WTC11 (cell line): ENCODE measurements around the gene SYCE1L. TPM values are rescaled to one million over a fixed set of nuclear protein-coding genes. Genes with fewer than 3 reads are reported as not detected.
A peak's percentile ranks its signal among the peaks of the same experiment; 100 is the strongest.

Source experiments
- ATAC-seq: fragments of 200-7000 bp; cut with Tn5 transposase; 2 replicates; pipeline ENCODE4 v1.10.0; 2021; ENCODE audit warnings: mild to moderate bottlenecking, moderate library complexity
- CTCF ChIA-PET: fragments of 300-600 bp; sonication (Branson Sonifier 250); formaldehyde crosslinking; loops from one replicate; lab custom pipeline; 2021; ENCODE audit warnings: antibody characterized with exemption; lab: Charles Lee
- POLR2A ChIA-PET: fragments of 350-600 bp; sonication (Branson Sonifier 250); formaldehyde crosslinking; loops from one replicate; lab custom pipeline; 2021; ENCODE audit warnings: antibody characterized with exemption; lab: Charles Lee
- DNase-seq: peaks from one replicate; pipeline ENCODE4 v3.0.0; 2021; ENCODE audit warnings: low spot score
- H3K27ac Mint-ChIP-seq: 2 replicates; pipeline ENCODE4 v1.8.0; 2021; ENCODE audit warnings: mixed read lengths
- H3K27me3 Mint-ChIP-seq: 2 replicates; pipeline ENCODE4 v1.8.0; 2021; ENCODE audit warnings: low read depth, mild to moderate bottlenecking, moderate library complexity, mixed read lengths
- H3K36me3 Mint-ChIP-seq: 2 replicates; pipeline ENCODE4 v1.8.0; 2021; ENCODE audit warnings: mixed read lengths
- H3K4me1 Mint-ChIP-seq: 2 replicates; pipeline ENCODE4 v1.8.0; 2022; ENCODE audit warnings: mixed read lengths
- H3K4me3 Mint-ChIP-seq: 2 replicates; pipeline ENCODE4 v1.8.0; 2021; ENCODE audit warnings: mild to moderate bottlenecking, moderate library complexity, mixed read lengths
- H3K9me3 Mint-ChIP-seq: 2 replicates; pipeline ENCODE4 v1.8.0; 2021; ENCODE audit warnings: mixed read lengths
- ELF4 ChIP-seq: sonication (generic); formaldehyde crosslinking; IDR thresholded peaks from 2 replicates; pipeline ENCODE4 v1.8.1; 2022; ENCODE audit warnings: low read depth, mild to moderate bottlenecking, moderate library complexity, missing genetic modification reagents
- EMX1 ChIP-seq: fragments of 250-450 bp; sonication (Bioruptor Pico); IDR thresholded peaks from 2 replicates; pipeline ENCODE4 v1.8.0; 2021; ENCODE audit warnings: mild to moderate bottlenecking
- FOXK1 ChIP-seq: sonication (generic); formaldehyde crosslinking; IDR thresholded peaks from 2 replicates; pipeline ENCODE4 v1.8.0; 2022; ENCODE audit warnings: mild to moderate bottlenecking, moderate library complexity, missing genetic modification reagents
- JAZF1 ChIP-seq: fragments of 250-450 bp; sonication (Bioruptor Pico); IDR thresholded peaks from 2 replicates; pipeline ENCODE4 v1.9.0; 2021; ENCODE audit warnings: moderate library complexity, mild to moderate bottlenecking, inconsistent platforms
- NFATC4 ChIP-seq: fragments of 250-450 bp; sonication (Bioruptor Pico); IDR thresholded peaks from 2 replicates; pipeline ENCODE4 v1.9.0; 2021; ENCODE audit warnings: mild to moderate bottlenecking
- SOX15 ChIP-seq: fragments of 250-450 bp; sonication (Bioruptor Pico); IDR thresholded peaks from 2 replicates; pipeline ENCODE4 v1.9.0; 2021; ENCODE audit warnings: mild to moderate bottlenecking
- SP1 ChIP-seq: sonication (generic); formaldehyde crosslinking; conservative IDR thresholded peaks from 2 replicates; pipeline ENCODE4 v1.8.1; 2022; ENCODE audit warnings: missing genetic modification reagents
- TEAD1 ChIP-seq: sonication (generic); formaldehyde crosslinking; IDR thresholded peaks from 2 replicates; pipeline ENCODE4 v1.8.0; 2022; ENCODE audit warnings: mild to moderate bottlenecking, missing genetic modification reagents
- TEAD4 ChIP-seq: sonication (generic); formaldehyde crosslinking; IDR thresholded peaks from 2 replicates; pipeline ENCODE4 v1.8.0; 2022; ENCODE audit warnings: mild to moderate bottlenecking, missing genetic modification reagents
- ZNF396 ChIP-seq: fragments of 250-450 bp; sonication (Bioruptor Pico); IDR thresholded peaks from 2 replicates; pipeline ENCODE4 v1.8.0; 2021; ENCODE audit warnings: mild to moderate bottlenecking, moderate library complexity, borderline replicate concordance
- total RNA-seq: library from RNA; stranded (reverse); gene quantifications from 3 replicates; pipeline ENCODE4 v1.2.3, GENCODE V29; 2021
- TF ChIP-seq, protein P1 (sequence below): sonication (generic); formaldehyde crosslinking; IDR thresholded peaks from 2 replicates; pipeline ENCODE4 v1.8.0; 2023; ENCODE audit warnings: mild to moderate bottlenecking, missing genetic modification reagents
- TF ChIP-seq, protein P2 (sequence below): sonication (generic); formaldehyde crosslinking; IDR thresholded peaks from 2 replicates; pipeline ENCODE4 v1.8.1; 2023; ENCODE audit warnings: mild to moderate bottlenecking, missing genetic modification reagents, moderate library complexity
- TF ChIP-seq, protein P3 (sequence below): fragments of 250-450 bp; sonication (Bioruptor Pico); conservative IDR thresholded peaks from 2 replicates; pipeline ENCODE4 v1.9.0; 2021; ENCODE audit warnings: mild to moderate bottlenecking
- TF ChIP-seq, protein P4 (sequence below): sonication (generic); formaldehyde crosslinking; conservative IDR thresholded peaks from 2 replicates; pipeline ENCODE4 v1.8.1; 2023; ENCODE audit warnings: mild to moderate bottlenecking, low read depth, missing genetic modification reagents, moderate library complexity
- TF ChIP-seq, protein P5 (sequence below): sonication (generic); formaldehyde crosslinking; IDR thresholded peaks from 2 replicates; pipeline ENCODE4 v1.8.1; 2022; ENCODE audit warnings: mild to moderate bottlenecking, moderate library complexity, missing genetic modification reagents
- TF ChIP-seq, protein P6 (sequence below): sonication (generic); formaldehyde crosslinking; IDR thresholded peaks from 2 replicates; pipeline ENCODE4 v1.8.0; 2022; ENCODE audit warnings: mild to moderate bottlenecking, missing genetic modification reagents
- TF ChIP-seq, protein P7 (sequence below): sonication (generic); formaldehyde crosslinking; IDR thresholded peaks from 2 replicates; pipeline ENCODE4 v1.8.1; 2022; ENCODE audit warnings: low read depth, missing genetic modification reagents, borderline replicate concordance
- TF ChIP-seq, protein P8 (sequence below): sonication (generic); formaldehyde crosslinking; IDR thresholded peaks from 2 replicates; pipeline ENCODE4 v1.8.1; 2022; ENCODE audit warnings: low read depth, mild to moderate bottlenecking, moderate library complexity, missing genetic modification reagents, borderline replicate concordance

SYCE1L gene
- total RNA-seq, 1 experiment from 2014 or later = 7.0 TPM

DNA sequence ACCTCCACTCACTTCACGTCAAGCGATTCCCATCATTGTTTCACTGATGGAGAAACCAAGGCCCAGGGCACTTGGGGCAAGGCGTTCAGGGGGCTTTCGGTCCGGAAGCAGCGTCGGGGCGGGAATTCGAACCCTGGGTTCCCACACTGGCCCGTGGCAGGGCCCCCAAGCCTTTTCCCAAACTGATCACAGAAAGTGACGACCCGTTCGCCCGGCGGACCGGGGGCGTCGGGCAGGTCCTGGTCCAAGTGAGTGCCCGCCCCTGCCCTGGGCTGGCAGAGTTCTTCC, 9.1 kb upstream of the SYCE1L start:
- POLR2A ChIA-PET = interaction anchor here (1.2 kb wide), 1 partner anchor 22 kb away, joined by 5 read pairs; no protein-coding TSS in a partner anchor
- no peak for ATAC-seq

More for the DNA sequence above, 9.1 kb upstream of the SYCE1L start:
- H3K9me3 Mint-ChIP-seq = no peaks in the 10 kb centered on the region
- CTCF ChIA-PET = no interaction called here
- peaks cover 20% of the 10 kb centered on the region for H3K4me1 Mint-ChIP-seq
- peak overlapping the region; percentile 94 for H3K4me3 Mint-ChIP-seq
- DNase-seq = no peak
- H3K27me3 Mint-ChIP-seq = peaks cover 2% of the 10 kb centered on the region; the same call in 1 of the 2 replicates
- no peak for TF ChIP-seq ELF4 (CRISPR knock-in tag)
- no peak for TF ChIP-seq SP1 (CRISPR knock-in tag)
- no peak for TF ChIP-seq NFATC4 (CRISPR knock-in tag)
- TF ChIP-seq TEAD1 (CRISPR knock-in tag) = no peak
- no peak for TF ChIP-seq JAZF1 (CRISPR knock-in tag)
- TF ChIP-seq ZNF396 (CRISPR knock-in tag) = no peak
- TF ChIP-seq, protein P1, sequence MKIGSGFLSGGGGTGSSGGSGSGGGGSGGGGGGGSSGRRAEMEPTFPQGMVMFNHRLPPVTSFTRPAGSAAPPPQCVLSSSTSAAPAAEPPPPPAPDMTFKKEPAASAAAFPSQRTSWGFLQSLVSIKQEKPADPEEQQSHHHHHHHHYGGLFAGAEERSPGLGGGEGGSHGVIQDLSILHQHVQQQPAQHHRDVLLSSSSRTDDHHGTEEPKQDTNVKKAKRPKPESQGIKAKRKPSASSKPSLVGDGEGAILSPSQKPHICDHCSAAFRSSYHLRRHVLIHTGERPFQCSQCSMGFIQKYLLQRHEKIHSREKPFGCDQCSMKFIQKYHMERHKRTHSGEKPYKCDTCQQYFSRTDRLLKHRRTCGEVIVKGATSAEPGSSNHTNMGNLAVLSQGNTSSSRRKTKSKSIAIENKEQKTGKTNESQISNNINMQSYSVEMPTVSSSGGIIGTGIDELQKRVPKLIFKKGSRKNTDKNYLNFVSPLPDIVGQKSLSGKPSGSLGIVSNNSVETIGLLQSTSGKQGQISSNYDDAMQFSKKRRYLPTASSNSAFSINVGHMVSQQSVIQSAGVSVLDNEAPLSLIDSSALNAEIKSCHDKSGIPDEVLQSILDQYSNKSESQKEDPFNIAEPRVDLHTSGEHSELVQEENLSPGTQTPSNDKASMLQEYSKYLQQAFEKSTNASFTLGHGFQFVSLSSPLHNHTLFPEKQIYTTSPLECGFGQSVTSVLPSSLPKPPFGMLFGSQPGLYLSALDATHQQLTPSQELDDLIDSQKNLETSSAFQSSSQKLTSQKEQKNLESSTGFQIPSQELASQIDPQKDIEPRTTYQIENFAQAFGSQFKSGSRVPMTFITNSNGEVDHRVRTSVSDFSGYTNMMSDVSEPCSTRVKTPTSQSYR (CRISPR knock-in tag) = no peak
- TF ChIP-seq, protein P2, sequence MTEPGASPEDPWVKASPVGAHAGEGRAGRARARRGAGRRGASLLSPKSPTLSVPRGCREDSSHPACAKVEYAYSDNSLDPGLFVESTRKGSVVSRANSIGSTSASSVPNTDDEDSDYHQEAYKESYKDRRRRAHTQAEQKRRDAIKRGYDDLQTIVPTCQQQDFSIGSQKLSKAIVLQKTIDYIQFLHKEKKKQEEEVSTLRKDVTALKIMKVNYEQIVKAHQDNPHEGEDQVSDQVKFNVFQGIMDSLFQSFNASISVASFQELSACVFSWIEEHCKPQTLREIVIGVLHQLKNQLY (CRISPR knock-in tag) = no peak
- no peak for TF ChIP-seq SOX15 (CRISPR knock-in tag)
- TF ChIP-seq, protein P3, sequence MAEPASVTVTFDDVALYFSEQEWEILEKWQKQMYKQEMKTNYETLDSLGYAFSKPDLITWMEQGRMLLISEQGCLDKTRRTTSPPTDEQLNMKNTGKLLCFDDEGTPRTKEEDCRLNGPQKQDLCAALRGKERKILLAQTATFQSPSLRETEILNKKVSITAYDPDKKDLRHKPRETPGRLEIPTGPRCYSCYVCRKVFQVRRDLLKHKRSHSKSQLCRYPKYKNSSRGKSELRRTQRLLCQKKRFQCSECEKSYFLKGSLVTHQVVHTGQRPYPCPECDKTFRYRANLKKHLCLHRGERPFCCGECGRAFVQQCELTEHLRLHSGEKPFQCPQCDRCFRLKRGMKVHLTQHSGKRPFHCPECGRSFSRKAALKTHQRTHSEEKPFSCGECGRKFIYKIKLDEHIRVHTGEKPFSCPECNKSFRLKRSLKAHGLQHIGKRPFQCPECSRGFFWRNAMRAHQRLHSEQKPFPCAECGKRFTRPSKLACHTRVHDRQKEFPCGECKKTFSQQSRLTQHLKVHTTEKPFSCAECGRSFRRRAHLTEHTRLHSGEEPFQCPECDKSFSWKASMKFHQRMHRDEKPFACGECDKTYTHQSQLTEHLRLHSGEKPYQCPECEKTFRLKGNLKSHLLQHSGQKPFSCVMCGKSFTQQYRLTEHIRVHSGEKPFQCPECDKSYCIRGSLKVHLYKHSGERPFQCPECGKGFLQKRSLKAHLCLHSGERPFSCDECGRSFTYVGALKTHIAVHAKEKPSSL (CRISPR knock-in tag) = no peak
- TF ChIP-seq, protein P4, sequence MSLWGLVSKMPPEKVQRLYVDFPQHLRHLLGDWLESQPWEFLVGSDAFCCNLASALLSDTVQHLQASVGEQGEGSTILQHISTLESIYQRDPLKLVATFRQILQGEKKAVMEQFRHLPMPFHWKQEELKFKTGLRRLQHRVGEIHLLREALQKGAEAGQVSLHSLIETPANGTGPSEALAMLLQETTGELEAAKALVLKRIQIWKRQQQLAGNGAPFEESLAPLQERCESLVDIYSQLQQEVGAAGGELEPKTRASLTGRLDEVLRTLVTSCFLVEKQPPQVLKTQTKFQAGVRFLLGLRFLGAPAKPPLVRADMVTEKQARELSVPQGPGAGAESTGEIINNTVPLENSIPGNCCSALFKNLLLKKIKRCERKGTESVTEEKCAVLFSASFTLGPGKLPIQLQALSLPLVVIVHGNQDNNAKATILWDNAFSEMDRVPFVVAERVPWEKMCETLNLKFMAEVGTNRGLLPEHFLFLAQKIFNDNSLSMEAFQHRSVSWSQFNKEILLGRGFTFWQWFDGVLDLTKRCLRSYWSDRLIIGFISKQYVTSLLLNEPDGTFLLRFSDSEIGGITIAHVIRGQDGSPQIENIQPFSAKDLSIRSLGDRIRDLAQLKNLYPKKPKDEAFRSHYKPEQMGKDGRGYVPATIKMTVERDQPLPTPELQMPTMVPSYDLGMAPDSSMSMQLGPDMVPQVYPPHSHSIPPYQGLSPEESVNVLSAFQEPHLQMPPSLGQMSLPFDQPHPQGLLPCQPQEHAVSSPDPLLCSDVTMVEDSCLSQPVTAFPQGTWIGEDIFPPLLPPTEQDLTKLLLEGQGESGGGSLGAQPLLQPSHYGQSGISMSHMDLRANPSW (CRISPR knock-in tag) = no peak
- TF ChIP-seq, protein P5, sequence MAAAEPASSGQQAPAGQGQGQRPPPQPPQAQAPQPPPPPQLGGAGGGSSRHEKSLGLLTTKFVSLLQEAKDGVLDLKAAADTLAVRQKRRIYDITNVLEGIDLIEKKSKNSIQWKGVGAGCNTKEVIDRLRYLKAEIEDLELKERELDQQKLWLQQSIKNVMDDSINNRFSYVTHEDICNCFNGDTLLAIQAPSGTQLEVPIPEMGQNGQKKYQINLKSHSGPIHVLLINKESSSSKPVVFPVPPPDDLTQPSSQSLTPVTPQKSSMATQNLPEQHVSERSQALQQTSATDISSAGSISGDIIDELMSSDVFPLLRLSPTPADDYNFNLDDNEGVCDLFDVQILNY (CRISPR knock-in tag) = no peak
- TF ChIP-seq, protein P6, sequence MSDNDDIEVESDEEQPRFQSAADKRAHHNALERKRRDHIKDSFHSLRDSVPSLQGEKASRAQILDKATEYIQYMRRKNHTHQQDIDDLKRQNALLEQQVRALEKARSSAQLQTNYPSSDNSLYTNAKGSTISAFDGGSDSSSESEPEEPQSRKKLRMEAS = no peak
- TF ChIP-seq EMX1 = no peak
- no peak for TF ChIP-seq FOXK1
- no peak for TF ChIP-seq TEAD4 (CRISPR knock-in tag)
- TF ChIP-seq, protein P7, sequence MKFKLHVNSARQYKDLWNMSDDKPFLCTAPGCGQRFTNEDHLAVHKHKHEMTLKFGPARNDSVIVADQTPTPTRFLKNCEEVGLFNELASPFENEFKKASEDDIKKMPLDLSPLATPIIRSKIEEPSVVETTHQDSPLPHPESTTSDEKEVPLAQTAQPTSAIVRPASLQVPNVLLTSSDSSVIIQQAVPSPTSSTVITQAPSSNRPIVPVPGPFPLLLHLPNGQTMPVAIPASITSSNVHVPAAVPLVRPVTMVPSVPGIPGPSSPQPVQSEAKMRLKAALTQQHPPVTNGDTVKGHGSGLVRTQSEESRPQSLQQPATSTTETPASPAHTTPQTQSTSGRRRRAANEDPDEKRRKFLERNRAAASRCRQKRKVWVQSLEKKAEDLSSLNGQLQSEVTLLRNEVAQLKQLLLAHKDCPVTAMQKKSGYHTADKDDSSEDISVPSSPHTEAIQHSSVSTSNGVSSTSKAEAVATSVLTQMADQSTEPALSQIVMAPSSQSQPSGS (CRISPR knock-in tag) = no peak
- TF ChIP-seq, protein P8, sequence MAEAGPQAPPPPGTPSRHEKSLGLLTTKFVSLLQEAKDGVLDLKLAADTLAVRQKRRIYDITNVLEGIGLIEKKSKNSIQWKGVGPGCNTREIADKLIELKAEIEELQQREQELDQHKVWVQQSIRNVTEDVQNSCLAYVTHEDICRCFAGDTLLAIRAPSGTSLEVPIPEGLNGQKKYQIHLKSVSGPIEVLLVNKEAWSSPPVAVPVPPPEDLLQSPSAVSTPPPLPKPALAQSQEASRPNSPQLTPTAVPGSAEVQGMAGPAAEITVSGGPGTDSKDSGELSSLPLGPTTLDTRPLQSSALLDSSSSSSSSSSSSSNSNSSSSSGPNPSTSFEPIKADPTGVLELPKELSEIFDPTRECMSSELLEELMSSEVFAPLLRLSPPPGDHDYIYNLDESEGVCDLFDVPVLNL (CRISPR knock-in tag) = no peak
- H3K36me3 Mint-ChIP-seq = peaks cover 4% of the 10 kb centered on the region; the same call in 1 of the 2 replicates
- peak overlapping the region; percentile 99 for H3K27ac Mint-ChIP-seq
